WTC11 (cell line): ENCODE results near the gene MRPL24.

Source experiments
- ETV6 ChIP-seq: sonication (generic); formaldehyde crosslinking; IDR thresholded peaks from 2 replicates; pipeline ENCODE4 v1.8.1; 2022; ENCODE audit warnings: mild to moderate bottlenecking, missing genetic modification reagents
- NR3C1 ChIP-seq: sonication (generic); formaldehyde crosslinking; conservative IDR thresholded peaks from 2 replicates; pipeline ENCODE4 v1.8.1; 2023; ENCODE audit warnings: low read depth, mild to moderate bottlenecking, missing genetic modification reagents
- ZSCAN18 ChIP-seq: fragments of 250-450 bp; sonication (Bioruptor Pico); IDR thresholded peaks from 2 replicates; pipeline ENCODE4 v2.1.2; 2022; ENCODE audit warnings: mild to moderate bottlenecking, moderate library complexity
- TF ChIP-seq, protein P1 (sequence below): fragments of 200-600 bp; IDR thresholded peaks from 2 replicates; pipeline ENCODE4 v1.8.0; 2022; ENCODE audit warnings: antibody characterized with exemption

- TF ChIP-seq NR3C1 (CRISPR knock-in tag), result no peak
- TF ChIP-seq ZSCAN18, result no peak
- TF ChIP-seq, protein P1, sequence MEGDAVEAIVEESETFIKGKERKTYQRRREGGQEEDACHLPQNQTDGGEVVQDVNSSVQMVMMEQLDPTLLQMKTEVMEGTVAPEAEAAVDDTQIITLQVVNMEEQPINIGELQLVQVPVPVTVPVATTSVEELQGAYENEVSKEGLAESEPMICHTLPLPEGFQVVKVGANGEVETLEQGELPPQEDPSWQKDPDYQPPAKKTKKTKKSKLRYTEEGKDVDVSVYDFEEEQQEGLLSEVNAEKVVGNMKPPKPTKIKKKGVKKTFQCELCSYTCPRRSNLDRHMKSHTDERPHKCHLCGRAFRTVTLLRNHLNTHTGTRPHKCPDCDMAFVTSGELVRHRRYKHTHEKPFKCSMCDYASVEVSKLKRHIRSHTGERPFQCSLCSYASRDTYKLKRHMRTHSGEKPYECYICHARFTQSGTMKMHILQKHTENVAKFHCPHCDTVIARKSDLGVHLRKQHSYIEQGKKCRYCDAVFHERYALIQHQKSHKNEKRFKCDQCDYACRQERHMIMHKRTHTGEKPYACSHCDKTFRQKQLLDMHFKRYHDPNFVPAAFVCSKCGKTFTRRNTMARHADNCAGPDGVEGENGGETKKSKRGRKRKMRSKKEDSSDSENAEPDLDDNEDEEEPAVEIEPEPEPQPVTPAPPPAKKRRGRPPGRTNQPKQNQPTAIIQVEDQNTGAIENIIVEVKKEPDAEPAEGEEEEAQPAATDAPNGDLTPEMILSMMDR, result peak; percentile 96
- 0 out of 2 replicates have a peak, but pooled peaks have one; percentile 48 for TF ChIP-seq ETV6 (CRISPR knock-in tag)
These were observed 34.8 kb downstream of the MRPL24 start for GRCh38 chr1:156705918-156706656.
